Neural crest cell (in vitro differentiated cells): ENCODE results near the gene ZKSCAN1. TPM values are rescaled to one million over a fixed set of nuclear protein-coding genes. Genes with fewer than 3 reads are reported as not detected.

Source experiments
- DNase-seq: peaks from one replicate; pipeline ENCODE4 v3.0.0; 2021; ENCODE audit warnings: low read depth, mixed read lengths, low spot score
- H3K27ac Mint-ChIP-seq: one replicate; pipeline ENCODE4 v1.8.0; 2021; ENCODE audit warnings: mild to moderate bottlenecking, mixed read lengths; ENCODE audit not compliant: unreplicated experiment
- H3K27me3 Mint-ChIP-seq: 2 replicates; pipeline ENCODE4 v1.8.0; 2021; ENCODE audit warnings: low read depth, mild to moderate bottlenecking, mixed read lengths
- H3K36me3 Mint-ChIP-seq: 2 replicates; pipeline ENCODE4 v1.8.0; 2021; ENCODE audit warnings: low read depth, mild to moderate bottlenecking, mixed read lengths
- H3K4me1 Mint-ChIP-seq: 2 replicates; pipeline ENCODE4 v1.8.0; 2021; ENCODE audit warnings: mixed read lengths
- H3K4me3 Mint-ChIP-seq: one replicate; pipeline ENCODE4 v1.8.0; 2021; ENCODE audit warnings: mild to moderate bottlenecking, mixed read lengths
- H3K9me3 Mint-ChIP-seq: 2 replicates; pipeline ENCODE4 v1.8.0; 2021; ENCODE audit warnings: mixed read lengths
- total RNA-seq: library from RNA; stranded (reverse); gene quantifications from 2 replicates; pipeline ENCODE4 v1.2.1, GENCODE V29; 2021
- TF ChIP-seq, protein P1 (sequence below): fragments of 200-600 bp; sonication (generic); conservative IDR thresholded peaks from 2 replicates; pipeline ENCODE4 v1.5.0; 2021; ENCODE audit warnings: antibody characterized with exemption, mild to moderate bottlenecking

Gene ZKSCAN1
- total RNA-seq, 1 donor from 2014 or later, result 122 TPM

DNA sequence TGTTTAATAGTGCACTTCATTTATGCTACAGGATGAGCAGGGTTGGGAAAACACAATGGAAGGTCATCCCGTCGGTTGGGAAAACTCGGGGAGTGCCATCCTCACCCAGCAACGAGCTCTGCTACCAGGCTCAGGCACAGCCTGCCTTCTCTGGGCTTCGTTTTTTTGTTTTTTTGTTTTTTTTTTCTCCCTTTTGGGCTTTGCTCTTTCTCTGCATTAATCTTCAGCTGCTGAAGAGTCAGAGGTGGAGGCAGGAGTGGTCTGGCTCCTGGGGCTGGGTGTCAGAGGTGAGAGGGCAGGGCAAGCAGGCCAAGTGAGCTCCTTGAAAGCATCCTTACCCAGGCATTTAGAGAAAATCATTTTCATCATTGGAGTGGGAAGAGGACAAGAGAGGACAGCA is 54.6 kb downstream of the ZKSCAN1 start:
- TF ChIP-seq, protein P1, sequence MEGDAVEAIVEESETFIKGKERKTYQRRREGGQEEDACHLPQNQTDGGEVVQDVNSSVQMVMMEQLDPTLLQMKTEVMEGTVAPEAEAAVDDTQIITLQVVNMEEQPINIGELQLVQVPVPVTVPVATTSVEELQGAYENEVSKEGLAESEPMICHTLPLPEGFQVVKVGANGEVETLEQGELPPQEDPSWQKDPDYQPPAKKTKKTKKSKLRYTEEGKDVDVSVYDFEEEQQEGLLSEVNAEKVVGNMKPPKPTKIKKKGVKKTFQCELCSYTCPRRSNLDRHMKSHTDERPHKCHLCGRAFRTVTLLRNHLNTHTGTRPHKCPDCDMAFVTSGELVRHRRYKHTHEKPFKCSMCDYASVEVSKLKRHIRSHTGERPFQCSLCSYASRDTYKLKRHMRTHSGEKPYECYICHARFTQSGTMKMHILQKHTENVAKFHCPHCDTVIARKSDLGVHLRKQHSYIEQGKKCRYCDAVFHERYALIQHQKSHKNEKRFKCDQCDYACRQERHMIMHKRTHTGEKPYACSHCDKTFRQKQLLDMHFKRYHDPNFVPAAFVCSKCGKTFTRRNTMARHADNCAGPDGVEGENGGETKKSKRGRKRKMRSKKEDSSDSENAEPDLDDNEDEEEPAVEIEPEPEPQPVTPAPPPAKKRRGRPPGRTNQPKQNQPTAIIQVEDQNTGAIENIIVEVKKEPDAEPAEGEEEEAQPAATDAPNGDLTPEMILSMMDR, result no peak
- peaks cover 70% of the 10 kb centered on the region for H3K36me3 Mint-ChIP-seq
- no peaks in the 10 kb centered on the region for H3K27me3 Mint-ChIP-seq
- peak overlapping the region; percentile 23 for H3K4me3 Mint-ChIP-seq
- DNase-seq, result no peak
- H3K27ac Mint-ChIP-seq, result no peak overlapping the region
- peaks cover 5% of the 10 kb centered on the region for H3K4me1 Mint-ChIP-seq
- H3K9me3 Mint-ChIP-seq, result peaks cover 25% of the 10 kb centered on the region

DNA sequence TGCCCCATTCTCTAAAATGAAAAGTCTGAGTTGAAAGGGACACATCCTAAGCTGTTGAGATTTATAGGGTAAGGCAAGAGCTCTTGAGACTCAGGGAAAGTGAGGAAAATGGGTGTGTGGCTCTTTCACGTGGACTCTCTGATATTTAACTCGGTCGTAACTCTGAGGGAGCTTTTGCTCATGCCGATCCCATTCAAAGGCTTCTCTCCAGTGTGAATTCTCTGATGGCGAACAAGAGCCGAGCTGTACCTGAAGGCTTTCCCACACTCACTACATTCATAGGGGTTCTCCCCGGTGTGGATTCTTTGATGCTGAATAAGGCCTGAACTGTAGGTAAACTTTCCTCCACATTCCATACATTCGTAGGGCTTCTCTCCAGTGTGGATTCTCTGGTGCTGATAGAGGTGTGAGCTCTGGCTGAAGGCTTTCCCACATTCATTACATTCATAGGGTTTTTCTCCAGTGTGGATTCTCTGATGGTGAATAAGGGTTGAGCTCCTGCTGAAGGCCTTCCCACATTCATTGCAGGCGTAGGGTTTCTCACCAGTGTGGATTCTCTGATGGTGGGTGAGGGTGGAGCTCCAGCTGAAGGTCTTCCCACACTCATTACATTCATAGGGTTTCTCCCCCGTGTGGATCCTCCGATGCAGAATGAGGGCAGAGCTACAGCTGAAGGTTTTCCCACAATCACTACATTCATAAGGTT is 55.8 kb downstream of the ZKSCAN1 start:
- Mint-ChIP-seq H3K36me3 (peaks cover 75% of the 10 kb centered on the region), H3K4me1 (no peaks in the 10 kb centered on the region), H3K9me3 (peaks cover 25% of the 10 kb centered on the region), H3K27ac (no peak overlapping the region), H3K27me3 (no peaks in the 10 kb centered on the region), H3K4me3 (peak overlapping the region; percentile 22)
- DNase-seq, result no peak
- TF ChIP-seq, protein P1, result no peak

DNA sequence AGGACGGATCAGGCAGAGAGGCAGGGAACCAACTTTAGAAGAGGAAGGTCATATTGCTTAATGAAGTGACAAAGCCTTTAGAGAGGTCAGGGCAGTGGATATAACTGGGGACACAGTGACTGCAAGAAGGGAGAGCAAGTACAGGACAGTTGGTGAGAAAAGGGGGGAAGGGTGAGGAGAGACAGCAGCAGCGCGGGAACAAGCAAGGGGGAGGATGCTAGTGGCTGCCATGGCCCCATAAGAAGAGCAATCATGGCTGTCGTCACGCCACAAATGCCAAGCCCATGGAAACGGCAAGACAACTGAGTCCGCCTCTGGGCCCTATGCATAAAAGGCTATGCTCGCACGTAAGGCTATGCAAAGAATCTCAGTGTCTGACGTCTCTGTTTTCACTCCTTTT is 57.1 kb downstream of the ZKSCAN1 start:
- no peak for DNase-seq
- H3K27me3 Mint-ChIP-seq, result no peaks in the 10 kb centered on the region
- peaks cover 28% of the 10 kb centered on the region for H3K9me3 Mint-ChIP-seq
- peaks cover 83% of the 10 kb centered on the region for H3K36me3 Mint-ChIP-seq
- H3K4me3 Mint-ChIP-seq, result peak overlapping the region; percentile 8
- no peak overlapping the region for H3K27ac Mint-ChIP-seq
- TF ChIP-seq, protein P1, result no peak
- peaks cover 4% of the 10 kb centered on the region for H3K4me1 Mint-ChIP-seq

DNA sequence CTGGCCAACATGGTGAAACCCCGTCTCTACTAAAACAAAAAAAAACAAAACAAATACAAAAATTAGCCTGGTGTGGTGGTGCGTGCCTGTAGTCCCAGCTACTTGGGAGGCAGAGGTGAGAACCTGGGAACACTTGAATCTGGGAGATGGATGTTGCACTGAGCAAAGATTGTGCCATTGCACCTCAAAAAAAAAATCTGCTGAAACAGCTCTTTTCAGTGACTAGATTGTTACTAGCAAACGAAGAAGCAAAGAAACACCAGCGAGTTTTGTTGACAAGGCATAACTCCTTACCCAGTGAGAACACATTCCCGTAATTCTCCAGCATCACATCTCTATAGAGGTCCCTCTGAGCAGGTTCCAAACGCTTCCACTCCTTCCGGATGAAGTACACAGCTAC is 59.4 kb downstream of the ZKSCAN1 start:
- peaks cover 25% of the 10 kb centered on the region for H3K9me3 Mint-ChIP-seq
- H3K4me3 Mint-ChIP-seq, result peak overlapping the region; percentile 2

DNA sequence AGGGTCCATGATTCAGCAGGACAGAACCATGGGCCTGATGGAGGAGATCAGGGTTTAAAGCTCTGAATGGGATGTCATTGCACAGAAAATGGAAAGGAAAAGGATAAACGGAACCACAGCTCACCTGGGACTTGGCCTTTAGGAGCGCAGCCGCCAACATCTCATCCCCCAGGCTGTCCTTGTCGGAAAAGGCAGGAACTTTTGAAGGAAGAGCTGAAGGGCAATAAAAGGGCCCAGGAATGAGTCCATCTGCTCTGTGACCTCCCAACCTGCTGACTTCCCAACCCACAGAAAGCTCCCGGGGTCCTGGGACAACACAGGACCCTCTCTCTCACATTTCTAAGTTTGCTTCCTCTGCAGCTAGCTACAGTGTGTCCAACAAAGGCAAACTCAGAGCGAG is 60.0 kb downstream of the ZKSCAN1 start:
- Mint-ChIP-seq H3K36me3 (peaks cover 82% of the 10 kb centered on the region), H3K9me3 (peaks cover 25% of the 10 kb centered on the region), H3K4me3 (peak overlapping the region; percentile 69), H3K27me3 (peaks cover 3% of the 10 kb centered on the region), H3K27ac (no peak overlapping the region), H3K4me1 (peaks cover 23% of the 10 kb centered on the region)
- TF ChIP-seq, protein P1, result no peak
- no peak for DNase-seq

More for the DNA sequence above, 59.4 kb downstream of the ZKSCAN1 start:
- no peak for DNase-seq
- Mint-ChIP-seq H3K4me1 (peaks cover 18% of the 10 kb centered on the region), H3K27me3 (peaks cover 3% of the 10 kb centered on the region), H3K27ac (no peak overlapping the region), H3K36me3 (peaks cover 84% of the 10 kb centered on the region)
- TF ChIP-seq, protein P1, result no peak
